Sigmoid colon (tissue), 4 donors: ENCODE data around the gene SNRPD2.

ENCODE experiments used
- EP300 ChIP-seq, 4 donors: sonication (generic); formaldehyde crosslinking; IDR thresholded peaks; one replicate each; pipeline ENCODE4 v1.6.1; 2017; ENCODE audit warnings: antibody characterized with exemption in 4 of 4
- POLR2A ChIP-seq, 2 donors: fragments of 450-650 bp; IDR thresholded peaks; one replicate each; pipeline ENCODE4 v1.6.1; 2016; ENCODE audit warnings: antibody characterized with exemption in 2 of 2, mild to moderate bottlenecking in 2 of 2, moderate library complexity in 2 of 2
- POLR2AphosphoS5 ChIP-seq, 4 donors: sonication (generic); formaldehyde crosslinking; IDR thresholded peaks; one replicate each; pipeline ENCODE4 v1.6.1; 2017; ENCODE audit warnings: antibody characterized with exemption in 4 of 4
- TF ChIP-seq, protein P1 (sequence below), 4 experiments: fragments of 450-650 bp in 3 of 4; fragments of 200-600 bp in 1 of 4; IDR thresholded peaks; one replicate each; pipeline ENCODE4 v1.5.1; 2016 to 2019; ENCODE audit warnings: antibody characterized with exemption in 4 of 4, mild to moderate bottlenecking in 3 of 4, moderate library complexity in 2 of 4

DNA sequence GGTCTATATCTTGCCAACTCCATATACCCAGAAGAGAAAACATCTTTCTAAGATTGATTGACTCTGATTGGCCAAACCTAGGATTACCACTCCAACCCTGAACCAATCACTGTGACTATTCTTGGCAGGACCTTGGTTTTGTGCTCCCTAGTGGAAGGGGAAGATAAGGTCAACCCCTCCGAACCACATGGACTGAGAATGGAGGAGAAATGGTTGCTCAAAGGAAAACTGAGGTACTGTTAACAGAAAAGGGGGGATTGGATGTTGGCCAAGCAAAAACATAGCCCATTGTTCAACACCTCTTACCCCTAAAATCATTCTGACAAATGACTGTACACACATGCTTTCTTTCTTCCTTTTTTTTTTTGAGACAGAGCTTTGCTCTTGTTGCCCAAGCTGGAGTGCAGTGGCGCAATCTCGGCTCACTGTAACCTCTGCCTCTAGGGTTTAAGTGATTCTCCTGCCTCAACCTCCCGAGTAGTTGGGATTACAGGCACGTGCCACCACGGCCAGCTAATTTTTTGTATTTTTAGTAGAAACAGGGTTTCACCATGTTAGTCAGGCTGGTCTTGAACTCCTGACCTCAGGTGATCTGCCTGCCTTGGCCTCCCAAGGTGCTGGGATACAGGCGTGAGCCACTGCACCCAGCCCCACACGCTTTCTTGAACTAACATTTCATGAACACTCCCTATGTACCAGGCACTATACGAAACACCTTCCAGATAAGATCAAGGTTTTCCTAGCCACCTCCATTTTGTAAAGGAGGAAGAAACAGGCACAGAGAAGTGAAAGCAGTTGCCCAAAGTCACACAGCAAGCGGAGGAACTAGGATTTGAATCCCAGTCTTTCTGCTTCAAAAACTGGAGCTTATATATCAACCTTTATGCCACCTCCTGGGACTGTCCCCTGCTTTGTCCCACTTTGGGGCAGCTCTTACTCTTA lies 48.0 kb upstream of the SNRPD2 start:
- TF ChIP-seq, protein P1, sequence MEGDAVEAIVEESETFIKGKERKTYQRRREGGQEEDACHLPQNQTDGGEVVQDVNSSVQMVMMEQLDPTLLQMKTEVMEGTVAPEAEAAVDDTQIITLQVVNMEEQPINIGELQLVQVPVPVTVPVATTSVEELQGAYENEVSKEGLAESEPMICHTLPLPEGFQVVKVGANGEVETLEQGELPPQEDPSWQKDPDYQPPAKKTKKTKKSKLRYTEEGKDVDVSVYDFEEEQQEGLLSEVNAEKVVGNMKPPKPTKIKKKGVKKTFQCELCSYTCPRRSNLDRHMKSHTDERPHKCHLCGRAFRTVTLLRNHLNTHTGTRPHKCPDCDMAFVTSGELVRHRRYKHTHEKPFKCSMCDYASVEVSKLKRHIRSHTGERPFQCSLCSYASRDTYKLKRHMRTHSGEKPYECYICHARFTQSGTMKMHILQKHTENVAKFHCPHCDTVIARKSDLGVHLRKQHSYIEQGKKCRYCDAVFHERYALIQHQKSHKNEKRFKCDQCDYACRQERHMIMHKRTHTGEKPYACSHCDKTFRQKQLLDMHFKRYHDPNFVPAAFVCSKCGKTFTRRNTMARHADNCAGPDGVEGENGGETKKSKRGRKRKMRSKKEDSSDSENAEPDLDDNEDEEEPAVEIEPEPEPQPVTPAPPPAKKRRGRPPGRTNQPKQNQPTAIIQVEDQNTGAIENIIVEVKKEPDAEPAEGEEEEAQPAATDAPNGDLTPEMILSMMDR (IDR thresholded peaks at IDR 0.05): no peak
- TF ChIP-seq POLR2AphosphoS5 (IDR thresholded peaks at IDR 0.05): no peak
- TF ChIP-seq POLR2A (IDR thresholded peaks at IDR 0.05): no peak
- TF ChIP-seq EP300 (IDR thresholded peaks at IDR 0.05): no peak
